Mucosa of descending colon (tissue), 3 donors: Measurements from ENCODE around the gene PEX7. TPM values are rescaled to one million over a fixed set of nuclear protein-coding genes. Genes with fewer than 3 reads are reported as not detected.
"Not testable (repeated sequence)": the region's sequence is repeated elsewhere in the genome, so short reads cannot be mapped to it uniquely, and the experiment has no call there.

Experiments used
- ATAC-seq: fragments of 200-7000 bp; cut with Tn5 transposase; one replicate; pipeline ENCODE4 v1.9.1; 2020; ENCODE audit warnings: mild to moderate bottlenecking, moderate library complexity
- DNase-seq, 3 donors: peaks; one replicate each; pipeline ENCODE4 v3.0.0-alpha.2; 2020
- H3K36me3 ChIP-seq: fragments of 200-600 bp; one replicate; pipeline ENCODE4 v1.8.0; 2021; ENCODE audit warnings: low read depth, mild to moderate bottlenecking
- H3K4me1 ChIP-seq: fragments of 200-600 bp; one replicate; pipeline ENCODE4 v1.8.0; 2021; ENCODE audit warnings: low read depth, mild to moderate bottlenecking
- H3K4me3 ChIP-seq: fragments of 200-600 bp; one replicate; pipeline ENCODE4 v1.8.0; 2021; ENCODE audit warnings: mild to moderate bottlenecking
- H3K9me3 ChIP-seq: fragments of 200-600 bp; one replicate; pipeline ENCODE4 v1.8.0; 2021; ENCODE audit warnings: mild to moderate bottlenecking
- CTCF ChIP-seq: fragments of 200-600 bp; IDR thresholded peaks from one replicate; pipeline ENCODE4 v1.8.0; 2022; ENCODE audit warnings: antibody characterized with exemption, mild to moderate bottlenecking
- intact Hi-C, 2 donors: fragments of 100-400 bp; cut with DNase I in 1 of 2; cut with micrococcal nuclease in 1 of 2; formaldehyde crosslinking; loops; one replicate each; pipeline versions ENCODE4 v1.11.0 to v1.11.1; 2022; cut with DNase I, micrococcal nuclease
- total RNA-seq, 3 donors: library from RNA; stranded (reverse); fragmentation: NEBNext Ultra II Directional in 2 of 3; extraction: Animal tissue kit (Norgen Biotek cat#: 25700) in 2 of 3; gene quantifications; one replicate each; pipeline versions ENCODE4 v1.2.1 to v1.2.4, GENCODE V29; 2021 to 2023
- donor health status: DM: no; HTN: no; CAD: no; lungs with moderate emphysema.
- donor health status: DM: no; HTN: no; CAD: no.
- donor health status: DM: no; HTN: yes; CAD: no.

PEX7 gene
- total RNA-seq, 3 donors from 2014 or later: 4.3 to 10.7 (median 10.2) TPM

GRCh38 chr6:136897071-136897470 is 74.7 kb downstream of the PEX7 start:
- no peak for TF ChIP-seq CTCF

DNA sequence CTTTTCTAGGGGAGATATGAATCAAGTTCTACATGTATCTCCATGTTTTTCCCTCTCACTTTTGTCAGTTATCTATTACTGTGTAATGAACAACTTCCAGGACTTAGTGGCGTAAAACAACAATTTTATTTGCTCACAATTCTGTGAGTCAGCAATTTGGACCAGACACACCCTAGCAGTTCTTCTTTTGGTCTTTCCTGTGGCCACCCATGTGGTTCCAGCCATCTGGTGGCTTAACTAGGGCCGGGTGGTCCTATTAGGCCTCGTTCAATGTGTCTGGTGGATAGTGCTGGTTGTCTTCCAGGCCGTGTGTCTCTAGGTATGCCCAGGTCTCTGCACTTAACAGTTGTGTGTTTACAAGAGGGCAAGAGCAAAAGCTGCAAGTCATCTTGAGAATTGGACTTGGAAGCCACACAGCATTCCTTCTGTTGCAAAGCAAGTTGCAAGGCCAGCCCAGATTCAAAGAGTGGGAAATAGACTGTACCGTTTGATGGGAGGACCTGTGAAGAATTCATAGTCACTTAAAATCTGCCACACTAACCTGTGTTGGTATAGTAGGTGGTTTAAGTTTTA is 78.9 kb downstream of the PEX7 start:
- Histone ChIP-seq H3K4me3 (no peak overlapping the region), H3K36me3 (no peaks in the 10 kb centered on the region), H3K4me1 (no peaks in the 10 kb centered on the region), H3K9me3 (no peaks in the 10 kb centered on the region)
- TF ChIP-seq CTCF: no peak
- DNase-seq (no peak), ATAC-seq (no peak)
- intact Hi-C loops: no loop called here

More at GRCh38 chr6:136897071-136897470, 74.7 kb downstream of the PEX7 start:
- Histone ChIP-seq H3K4me3 (no peak overlapping the region), H3K9me3 (no peaks in the 10 kb centered on the region), H3K36me3 (no peaks in the 10 kb centered on the region), H3K4me1 (no peaks in the 10 kb centered on the region)
- ATAC-seq (no peak), DNase-seq (no peak)
- intact Hi-C loops: no loop called here

DNA sequence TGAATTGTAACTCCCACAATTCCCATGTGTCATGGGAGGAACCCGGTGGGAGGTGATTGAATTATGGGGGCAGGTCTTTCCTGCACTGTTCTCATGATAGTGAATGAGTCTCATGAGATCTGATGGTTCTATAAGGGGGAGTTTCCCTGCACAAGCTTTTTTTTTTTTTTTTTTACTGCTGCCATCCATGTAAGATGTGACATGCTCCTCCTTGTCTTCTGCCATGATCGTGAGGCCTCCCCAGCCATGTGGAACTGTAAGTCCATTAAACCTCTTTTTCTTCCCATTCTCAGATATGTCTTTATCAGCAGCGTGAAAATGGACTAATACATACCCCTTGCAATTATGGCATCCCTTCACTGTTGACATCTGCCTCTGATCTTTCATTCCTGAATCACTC is 82.1 kb downstream of the PEX7 start:
- intact Hi-C loops, H3K4me1 ChIP-seq, H3K4me3 ChIP-seq, DNase-seq, H3K36me3 ChIP-seq, H3K9me3 ChIP-seq, ATAC-seq: not testable (repeated sequence)

DNA sequence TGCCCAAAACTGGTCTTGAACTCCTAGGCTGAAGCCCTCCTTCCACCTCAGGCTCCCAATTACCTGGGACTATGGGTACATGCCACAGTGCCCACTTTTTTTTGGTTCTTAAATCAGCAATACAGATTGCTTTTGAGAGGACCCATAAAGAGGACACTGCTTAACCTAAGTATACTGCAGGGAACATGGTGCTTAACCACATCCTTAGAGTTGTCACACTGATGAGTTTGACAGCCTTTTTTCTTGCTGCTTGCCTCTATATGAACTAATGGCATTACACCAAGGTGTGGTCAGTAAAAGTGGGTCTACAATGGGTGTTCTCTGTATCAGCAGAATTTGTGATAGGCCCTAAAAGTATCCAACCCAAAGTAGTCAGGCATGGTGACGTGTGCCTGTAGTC is 92.6 kb downstream of the PEX7 start:
- Histone ChIP-seq H3K4me3 (no peak overlapping the region), H3K9me3 (no peaks in the 10 kb centered on the region), H3K36me3 (no peaks in the 10 kb centered on the region), H3K4me1 (no peaks in the 10 kb centered on the region)
- ATAC-seq (no peak), DNase-seq (no peak)
- no peak for TF ChIP-seq CTCF
- intact Hi-C loops: no loop called here

DNA sequence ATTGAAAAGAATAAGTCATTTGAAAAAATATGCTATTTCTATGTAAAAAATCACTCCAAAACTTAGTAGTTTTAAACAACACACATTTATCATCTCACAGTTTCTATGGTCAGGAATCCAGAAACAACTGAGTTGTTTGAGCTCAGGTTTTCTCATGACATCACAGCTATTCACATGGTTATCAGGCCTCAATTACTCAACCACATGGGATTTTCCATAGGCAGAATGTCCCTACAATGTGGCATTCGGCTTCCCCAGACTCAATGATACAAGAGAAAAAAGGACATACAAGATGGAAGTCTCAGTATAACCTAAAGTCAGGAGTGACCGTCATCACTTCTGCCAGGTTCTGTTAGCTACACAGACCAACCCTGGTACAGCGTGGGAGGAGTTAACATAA is 96.3 kb downstream of the PEX7 start:
- Histone ChIP-seq H3K4me1 (peaks cover 28% of the 10 kb centered on the region), H3K4me3 (no peak overlapping the region), H3K36me3 (no peaks in the 10 kb centered on the region), H3K9me3 (no peaks in the 10 kb centered on the region)
- intact Hi-C loops: no loop called here
- DNase-seq (peak in 1 of 3 donors; percentile 14), ATAC-seq (no peak)
- no peak for TF ChIP-seq CTCF

- Histone ChIP-seq H3K9me3 (no peaks in the 10 kb centered on the region), H3K4me3 (no peak overlapping the region), H3K4me1 (peaks cover 28% of the 10 kb centered on the region), H3K36me3 (no peaks in the 10 kb centered on the region)
- no peak for DNase-seq
- intact Hi-C loops: no loop called here
- TF ChIP-seq CTCF: no peak
- ATAC-seq: no peak
These were observed 97.8 kb downstream of the PEX7 start for GRCh38 chr6:136920216-136920615.
